ENCODE results near the gene LAMB2.

DNA sequence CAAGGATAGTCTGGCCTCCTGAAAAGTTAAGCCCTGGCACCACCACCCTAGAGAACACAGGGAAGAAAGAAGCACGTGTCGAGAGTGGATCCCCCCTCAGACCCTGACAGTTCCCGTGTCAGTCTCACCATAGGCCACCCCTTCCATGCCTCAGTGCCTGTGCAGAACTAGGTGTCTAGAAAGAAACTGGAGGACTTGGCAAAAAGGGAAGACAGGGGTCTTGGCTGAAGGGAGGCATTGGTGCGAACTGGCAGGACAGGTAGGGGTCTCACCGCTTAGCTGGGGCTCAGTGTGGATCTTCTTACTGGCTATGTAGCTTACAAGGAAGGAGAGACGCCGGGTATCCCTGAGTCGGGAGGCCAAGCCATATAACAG is 28.8 kb downstream of the LAMB2 start:
- TF ChIP-seq CTCF (IDR thresholded peaks at IDR 0.05) (no peak), POLR2A (IDR thresholded peaks at IDR 0.05) (no peak), POLR2AphosphoS5 (IDR thresholded peaks at IDR 0.05) (no peak)
